KOPT-K1 (cell line): ENCODE results near the gene SLX4IP.
"Not testable (repeated sequence)": the region's sequence is repeated elsewhere in the genome, so short reads cannot be mapped to it uniquely, and the experiment has no call there.

Source experiments
- H3K27ac ChIP-seq: fragments of 200-600 bp; sonication (generic); 2 replicates; pipeline ENCODE4 v1.5.1; 2016; ENCODE audit warnings: antibody characterized with exemption, mild to moderate bottlenecking, low read depth, low read length; ENCODE audit not compliant: poor library complexity, severe bottlenecking
- H3K36me3 ChIP-seq: fragments of 200-600 bp; sonication (generic); 2 replicates; pipeline ENCODE4 v1.5.1; 2017; ENCODE audit warnings: antibody characterized with exemption, mild to moderate bottlenecking, low read length, moderate library complexity; ENCODE audit not compliant: insufficient read depth
- H3K9me3 ChIP-seq: fragments of 200-600 bp; sonication (generic); 2 replicates; pipeline ENCODE4 v1.5.1; 2017; ENCODE audit warnings: antibody characterized with exemption, low read length, mild to moderate bottlenecking; ENCODE audit not compliant: insufficient read depth, poor library complexity, severe bottlenecking

SLX4IP gene

DNA sequence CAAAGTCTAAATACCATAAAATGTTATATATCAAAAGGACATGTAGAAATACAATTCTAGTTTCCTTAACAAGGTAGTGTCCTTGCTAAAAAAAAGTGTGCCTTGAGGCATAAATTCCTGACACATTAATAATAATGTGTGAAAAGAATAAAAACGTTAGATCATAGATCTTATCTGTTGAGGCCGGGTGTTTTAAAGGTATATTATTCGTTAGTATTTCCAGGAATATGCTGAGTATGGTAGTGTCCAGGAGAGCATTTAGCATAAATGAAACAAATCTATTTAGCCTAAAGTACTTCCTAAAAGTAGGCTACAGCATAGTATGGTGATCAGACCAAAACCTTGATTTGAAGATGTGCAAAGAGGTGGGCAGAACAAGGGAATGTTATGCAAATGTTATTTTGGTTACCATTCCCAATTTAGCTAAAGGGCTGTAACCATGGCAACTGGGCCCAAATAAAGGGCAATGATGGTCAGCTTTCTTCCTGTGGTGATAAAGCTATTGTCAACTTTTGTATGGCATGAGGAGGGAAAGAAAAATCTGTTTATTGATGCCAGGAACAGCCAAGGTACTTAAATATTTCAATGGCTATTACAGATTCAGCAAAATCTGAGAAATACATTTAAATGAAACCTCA lies 20.0 kb upstream of the SLX4IP start:
- Histone ChIP-seq H3K9me3 (no peaks in the 10 kb centered on the region), H3K36me3 (peaks cover 77% of the 10 kb centered on the region), H3K27ac (no peak overlapping the region)

DNA sequence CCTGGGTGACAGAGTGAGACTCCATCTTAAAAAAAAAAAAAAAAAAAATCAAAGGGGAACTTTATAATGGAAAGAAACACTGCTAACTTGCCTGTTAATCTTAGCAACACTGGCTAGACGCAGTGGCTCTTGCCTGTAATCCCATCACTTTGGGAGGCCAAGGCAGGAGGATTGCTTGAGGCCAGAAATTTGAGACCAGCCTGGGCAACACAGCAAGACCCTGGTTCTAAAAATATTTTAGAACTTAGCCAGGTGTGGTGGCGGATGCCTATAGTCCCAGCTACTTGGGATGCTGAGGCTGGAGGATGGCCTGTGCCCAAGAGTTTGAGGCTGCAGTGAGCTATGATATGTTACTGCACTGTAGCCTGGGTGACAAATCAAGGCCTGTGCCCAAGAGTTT lies 17.9 kb upstream of the SLX4IP start:
- not testable (repeated sequence) for H3K9me3 ChIP-seq, H3K27ac ChIP-seq
- H3K36me3 ChIP-seq, result peaks cover 76% of the 10 kb centered on the region

DNA sequence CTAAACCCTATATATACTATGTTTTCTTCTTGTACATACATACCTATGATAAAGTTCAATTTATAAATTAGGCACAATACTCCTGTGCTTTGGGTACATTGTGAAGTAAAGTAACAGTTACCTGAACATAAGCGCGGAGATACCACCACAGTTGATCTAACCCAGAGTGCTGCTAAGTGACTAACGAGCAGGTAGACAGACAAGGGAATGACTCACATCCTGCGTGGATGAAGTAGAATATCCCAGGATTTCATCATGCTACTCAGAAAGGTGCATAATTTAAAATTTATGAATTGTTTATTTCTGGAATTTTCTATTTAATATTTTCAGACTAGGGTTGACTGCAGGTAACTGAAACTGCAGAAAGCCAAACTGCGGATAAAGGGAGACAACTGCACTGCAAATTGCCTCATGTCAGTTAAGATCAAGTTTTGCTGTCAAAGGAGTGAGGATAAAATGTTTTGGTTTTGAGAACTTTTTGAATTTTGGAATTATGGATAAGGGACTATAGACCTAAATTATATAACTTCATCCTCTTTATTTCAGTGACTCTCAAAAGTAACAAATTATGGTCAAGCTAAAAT lies 15.5 kb upstream of the SLX4IP start:
- H3K9me3 ChIP-seq, result no peaks in the 10 kb centered on the region
- H3K27ac ChIP-seq, result no peak overlapping the region
- H3K36me3 ChIP-seq, result peaks cover 60% of the 10 kb centered on the region

DNA sequence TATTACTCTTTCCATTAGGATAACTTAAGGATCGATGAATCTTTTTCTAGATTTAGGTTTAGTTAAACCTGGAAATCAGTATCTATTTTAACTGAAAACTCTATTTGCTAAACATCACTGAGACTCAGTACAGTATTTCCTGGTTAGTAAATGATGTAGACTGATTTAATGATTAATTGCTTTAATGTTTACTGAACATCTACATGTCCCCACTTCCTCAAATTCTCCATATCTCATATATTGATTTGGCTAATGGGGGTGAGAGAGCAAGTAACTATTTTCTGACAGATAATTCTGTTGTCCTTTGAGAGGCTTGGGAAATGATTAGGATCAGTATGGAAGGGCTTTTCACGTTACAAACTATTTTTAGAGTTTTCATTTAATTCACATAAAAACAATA lies 11.4 kb upstream of the SLX4IP start:
- H3K27ac ChIP-seq, result no peak overlapping the region
- no peaks in the 10 kb centered on the region for H3K9me3 ChIP-seq
- H3K36me3 ChIP-seq, result peaks cover 38% of the 10 kb centered on the region

DNA sequence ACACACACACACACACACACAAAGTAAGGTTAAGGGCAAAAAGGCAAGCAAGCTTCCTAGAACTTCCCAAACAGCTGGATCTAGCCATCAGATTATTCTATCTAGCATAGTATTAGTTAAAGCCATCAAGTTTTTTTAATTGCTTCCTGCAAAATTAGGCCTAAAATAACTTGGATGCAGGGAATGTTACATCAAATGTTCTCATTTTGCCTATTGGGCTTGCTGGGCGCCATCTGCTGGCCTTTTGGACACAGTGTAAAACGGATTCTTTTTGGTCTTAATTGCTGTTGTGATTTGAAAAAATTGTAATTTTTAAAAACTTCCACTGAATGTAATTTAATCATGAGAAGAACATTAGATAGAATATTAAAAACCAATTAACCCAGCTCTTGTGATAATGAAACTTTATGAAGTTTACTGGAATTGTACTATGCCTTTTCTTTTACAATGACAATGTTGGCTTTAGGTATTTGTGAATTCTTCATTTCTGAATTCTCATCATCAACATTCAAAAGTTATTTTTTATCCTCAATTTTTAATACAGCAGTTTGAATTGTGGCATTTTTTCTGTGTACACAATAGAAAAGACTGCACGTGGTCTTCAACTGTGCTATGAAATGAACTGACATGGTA lies 7.9 kb upstream of the SLX4IP start:
- no peak overlapping the region for H3K27ac ChIP-seq
- H3K36me3 ChIP-seq, result peaks cover 22% of the 10 kb centered on the region
- H3K9me3 ChIP-seq, result no peaks in the 10 kb centered on the region

DNA sequence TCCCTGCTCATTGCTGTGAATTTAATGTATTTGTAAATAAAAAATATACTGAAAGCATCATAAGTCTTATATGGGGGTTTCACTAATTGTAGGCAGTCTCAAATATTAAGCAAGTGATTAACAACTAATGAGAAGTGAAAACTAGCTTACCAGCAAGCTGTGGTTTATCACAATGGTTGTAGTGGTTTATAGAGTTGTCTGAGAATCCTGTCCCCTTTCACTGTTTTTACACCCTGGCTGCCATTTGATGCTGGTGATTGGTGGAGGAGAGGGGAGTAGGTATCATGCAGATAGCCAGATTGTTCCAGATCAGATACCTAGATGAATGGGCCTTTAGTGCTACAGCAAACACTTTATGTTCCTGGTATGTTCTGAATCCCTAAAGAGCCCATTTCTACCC lies 7.1 kb upstream of the SLX4IP start:
- H3K36me3 ChIP-seq, result peaks cover 21% of the 10 kb centered on the region
- no peaks in the 10 kb centered on the region for H3K9me3 ChIP-seq
- no peak overlapping the region for H3K27ac ChIP-seq

DNA sequence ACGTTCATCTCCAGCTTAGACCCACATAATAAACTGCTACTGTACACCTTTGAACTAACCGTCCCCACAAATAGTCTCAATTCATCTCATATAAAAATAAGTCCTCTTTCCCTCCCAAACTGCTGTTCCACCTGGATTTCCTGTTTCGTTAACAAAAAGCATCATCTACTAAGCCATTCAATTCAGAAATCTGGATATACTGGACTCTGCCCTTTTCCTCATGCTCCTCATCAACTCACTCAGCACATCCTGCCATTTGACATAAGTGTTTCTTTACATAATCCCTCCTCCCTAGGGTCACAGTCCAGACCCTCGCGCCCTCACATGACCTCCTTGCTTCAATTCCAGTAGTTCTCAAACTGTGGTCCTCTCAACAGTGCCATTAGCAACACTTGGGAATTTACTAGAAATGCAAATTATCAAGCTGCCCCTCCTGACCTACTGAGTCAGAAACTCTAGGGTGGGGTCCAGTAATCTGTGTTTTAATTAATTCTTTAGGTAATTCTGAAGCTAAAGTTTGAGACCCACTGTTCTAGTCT lies 5.6 kb upstream of the SLX4IP start:
- Histone ChIP-seq H3K27ac (no peak overlapping the region), H3K9me3 (no peaks in the 10 kb centered on the region), H3K36me3 (peaks cover 17% of the 10 kb centered on the region; the same call in 1 of the 2 replicates)

DNA sequence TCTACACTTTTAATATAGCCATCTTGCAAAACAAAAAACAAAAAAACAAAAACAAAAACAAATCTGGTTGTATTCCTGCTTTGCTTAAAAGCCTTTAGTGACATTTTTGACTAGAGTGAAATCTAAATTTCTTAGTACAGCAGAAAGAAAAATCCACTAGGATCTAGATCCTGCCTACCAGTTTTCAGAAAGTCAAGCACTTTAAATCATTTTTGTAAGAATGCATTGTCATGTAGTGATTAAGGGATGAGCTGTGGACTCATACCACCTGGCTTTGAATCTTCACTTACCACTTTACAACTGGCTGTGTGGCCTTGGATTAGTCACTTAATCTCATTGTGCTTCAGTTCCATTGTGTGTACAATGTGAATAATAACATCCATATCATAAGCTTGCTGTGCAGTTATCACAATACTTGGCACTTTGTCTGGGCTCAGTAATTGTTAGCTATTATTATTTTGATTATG lies 5.1 kb upstream of the SLX4IP start:
- H3K9me3 ChIP-seq, result no peaks in the 10 kb centered on the region
- no peak overlapping the region for H3K27ac ChIP-seq
- H3K36me3 ChIP-seq, result peaks cover 17% of the 10 kb centered on the region; the same call in 1 of the 2 replicates

DNA sequence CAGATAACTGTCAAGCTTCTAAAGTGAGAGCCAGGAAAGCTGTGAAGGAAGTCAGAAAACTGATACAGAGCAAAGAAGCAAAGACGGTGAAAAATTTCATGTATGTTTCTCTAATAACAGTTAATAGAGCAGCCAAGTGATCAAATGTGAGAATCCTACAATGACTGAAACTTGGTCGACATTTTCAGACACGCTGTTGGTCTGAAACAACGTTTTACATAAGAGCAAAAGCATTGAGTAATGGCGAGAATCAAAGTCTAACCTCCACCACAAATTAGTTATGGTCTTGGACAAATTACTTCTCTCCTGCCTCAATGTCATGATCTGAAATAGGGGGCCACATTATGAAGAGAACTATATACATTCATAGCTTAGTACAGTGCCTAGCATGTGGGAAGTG lies 4.4 kb upstream of the SLX4IP start:
- peaks cover 12% of the 10 kb centered on the region; the same call in 1 of the 2 replicates for H3K36me3 ChIP-seq
- H3K9me3 ChIP-seq, result no peaks in the 10 kb centered on the region
- no peak overlapping the region for H3K27ac ChIP-seq

DNA sequence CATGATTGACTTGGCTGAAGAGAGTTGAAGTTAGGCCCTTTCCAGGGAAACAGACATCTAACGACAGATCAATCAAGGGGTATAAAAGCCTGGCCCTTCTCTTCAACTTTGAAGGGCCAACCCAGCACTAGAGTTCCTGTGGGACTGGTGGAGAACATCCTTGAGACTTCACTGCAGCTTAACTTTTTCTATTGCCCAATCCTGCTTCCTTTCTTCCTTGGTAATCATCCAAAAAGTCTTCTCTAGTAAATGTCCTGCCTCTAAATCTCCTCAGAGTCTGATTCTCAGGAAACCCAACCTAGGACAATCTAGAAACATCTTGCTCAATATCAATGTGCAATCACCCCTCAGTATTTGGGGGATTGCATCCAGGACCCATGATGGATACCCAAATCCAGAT lies 3.0 kb upstream of the SLX4IP start:
- Histone ChIP-seq H3K27ac (no peak overlapping the region), H3K9me3 (no peaks in the 10 kb centered on the region), H3K36me3 (peaks cover 5% of the 10 kb centered on the region; the same call in 1 of the 2 replicates)

DNA sequence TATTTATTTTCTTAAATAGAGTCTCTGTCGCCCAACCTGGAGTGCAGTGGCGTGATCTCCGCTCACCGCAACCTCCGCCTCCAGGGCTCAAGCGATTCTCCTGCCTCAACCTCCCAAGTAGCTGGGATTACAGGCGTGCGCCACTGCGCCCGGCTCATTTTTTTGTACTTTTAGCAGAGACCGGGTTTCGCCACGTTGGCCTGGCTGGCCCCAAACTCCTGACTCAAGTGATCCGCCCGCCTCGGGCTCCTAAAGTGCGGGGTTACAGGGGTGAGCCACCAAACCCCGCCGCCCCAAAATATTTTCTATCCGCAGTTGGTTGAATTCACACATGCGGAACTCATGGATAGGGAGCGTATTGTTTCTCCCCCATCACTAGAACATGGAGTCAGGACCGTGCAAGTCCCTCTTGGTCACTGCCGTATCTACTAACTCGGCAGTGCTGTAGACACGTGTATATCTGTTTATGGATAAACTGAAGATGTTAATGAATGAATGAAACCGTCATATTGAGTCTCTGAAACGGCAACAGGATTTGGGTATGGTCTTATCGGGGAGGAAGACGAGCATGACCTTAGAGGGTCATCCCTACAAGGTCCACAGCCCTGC lies 2.0 kb upstream of the SLX4IP start:
- peak overlapping the region; percentile 87 for H3K27ac ChIP-seq

DNA sequence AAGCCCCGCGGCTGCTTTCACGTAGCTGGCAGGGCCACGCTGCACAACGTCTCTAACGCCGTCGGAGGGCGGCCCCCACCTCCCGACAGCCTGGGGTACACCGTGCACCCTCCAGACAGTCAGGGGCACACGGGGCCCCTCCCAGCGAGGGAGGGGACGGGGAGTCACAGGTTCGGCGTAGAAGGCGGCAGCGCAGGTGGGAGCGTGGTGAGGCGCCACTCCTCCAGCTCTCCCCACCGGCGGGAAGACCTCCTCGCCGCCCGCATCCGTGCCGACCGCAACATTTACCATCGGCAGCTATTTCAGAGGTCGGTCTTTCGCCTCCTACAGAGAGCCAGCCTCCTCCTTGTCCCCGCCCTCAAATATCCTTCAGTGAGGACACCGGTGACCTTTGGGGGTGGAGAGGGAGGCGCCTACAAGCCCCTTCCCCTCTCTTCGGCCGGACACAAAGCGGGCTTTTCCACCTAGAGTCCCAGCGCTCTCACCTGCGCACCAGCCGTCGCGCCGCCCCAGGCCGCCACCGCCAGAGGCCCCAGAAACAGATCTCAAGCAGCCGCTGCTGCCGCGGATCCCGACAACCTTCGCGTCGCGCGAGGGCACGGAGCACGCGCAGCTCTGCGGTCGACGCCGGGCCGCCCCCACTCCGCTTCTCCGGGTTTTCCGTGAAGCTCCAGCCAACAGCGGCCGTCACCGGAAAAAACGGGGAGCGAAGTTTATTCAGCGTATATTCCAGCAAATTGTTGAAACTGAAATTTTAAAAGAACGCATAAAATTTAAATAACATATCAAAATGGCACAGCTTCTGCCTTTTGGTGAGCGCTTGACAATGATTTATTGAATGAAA lies 1.3 kb upstream of the SLX4IP start, which contains the start of gene MKKS:
MKKS (minus strand) TSS at position 600 of the 844 bp plus-strand sequence. CDS start 20,708 bp downstream, outside the sequence.
- Histone ChIP-seq H3K9me3 (no peaks in the 10 kb centered on the region), H3K27ac (peak within 1 kb of the TSS; percentile 87), H3K36me3 (no peaks in the 10 kb centered on the region)

More for the DNA sequence above, 2.0 kb upstream of the SLX4IP start:
- no peaks in the 10 kb centered on the region for H3K9me3 ChIP-seq
- peaks cover 3% of the 10 kb centered on the region; the same call in 1 of the 2 replicates for H3K36me3 ChIP-seq

DNA sequence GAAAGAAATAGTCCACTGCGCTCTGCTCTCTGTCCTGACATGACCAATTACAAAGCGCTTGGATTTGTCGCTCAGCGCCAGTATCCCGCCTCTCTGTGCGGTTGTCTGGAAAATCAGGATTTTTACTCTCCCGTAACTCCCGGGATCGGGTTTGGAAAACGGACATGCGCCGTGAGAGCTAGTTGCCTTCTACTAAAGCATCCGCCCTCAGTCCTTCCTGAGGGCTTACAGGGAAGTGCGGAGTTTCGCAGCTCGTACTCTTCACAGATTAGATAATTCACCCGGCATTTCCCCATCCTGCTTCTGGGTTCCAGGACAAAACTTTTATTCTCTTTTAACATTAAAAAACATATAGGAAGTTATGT lies 656 bp upstream of the SLX4IP start:
- no peaks in the 10 kb centered on the region for H3K9me3 ChIP-seq
- H3K36me3 ChIP-seq, result no peaks in the 10 kb centered on the region
- peak overlapping the region; percentile 87 for H3K27ac ChIP-seq

DNA sequence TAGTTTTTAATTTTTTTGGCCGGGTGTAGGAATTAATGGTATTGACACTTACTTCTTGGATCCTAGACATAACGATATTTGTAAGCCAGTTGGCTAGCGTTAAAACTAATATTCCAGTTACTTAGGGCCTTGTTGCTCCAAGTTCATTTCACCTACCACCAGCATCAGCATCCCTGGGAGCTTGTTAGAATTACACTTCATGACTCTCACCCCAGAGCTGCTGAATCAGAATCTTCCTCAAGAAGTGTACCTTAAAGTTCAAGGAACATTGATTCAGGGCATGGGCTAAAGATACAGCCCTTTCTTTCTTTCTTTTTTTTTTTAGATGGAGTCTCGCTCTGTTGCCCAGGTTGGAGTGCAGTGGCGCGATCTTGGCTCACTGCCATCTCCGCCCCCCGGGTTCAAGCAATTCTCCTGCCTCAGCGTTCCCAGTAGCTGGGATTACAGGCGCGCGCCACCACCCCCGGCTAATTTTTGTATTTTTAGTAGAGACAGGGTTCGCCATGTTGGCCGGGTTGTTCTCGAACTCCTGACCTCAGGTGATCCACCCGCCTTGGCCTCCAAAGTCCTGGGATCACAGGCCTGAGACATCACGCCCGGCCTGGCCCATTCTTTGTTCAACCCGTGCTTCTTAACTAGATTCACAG lies 1.1 kb downstream of the SLX4IP start:
- no peaks in the 10 kb centered on the region for H3K9me3 ChIP-seq
- peaks cover 5% of the 10 kb centered on the region; the same call in 1 of the 2 replicates for H3K36me3 ChIP-seq
- H3K27ac ChIP-seq, result peak overlapping the region; percentile 87
